GM21723 (cell line): ENCODE data around the gene TUBB4B.

ENCODE experiments used
- ATAC-seq: cut with Tn5 transposase; IDR thresholded peaks from one replicate; pipeline ENCODE4 v1.9.1; 2021; ENCODE audit warnings: mild to moderate bottlenecking, moderate library complexity; ENCODE audit not compliant: unreplicated experiment

The TUBB4B gene

DNA sequence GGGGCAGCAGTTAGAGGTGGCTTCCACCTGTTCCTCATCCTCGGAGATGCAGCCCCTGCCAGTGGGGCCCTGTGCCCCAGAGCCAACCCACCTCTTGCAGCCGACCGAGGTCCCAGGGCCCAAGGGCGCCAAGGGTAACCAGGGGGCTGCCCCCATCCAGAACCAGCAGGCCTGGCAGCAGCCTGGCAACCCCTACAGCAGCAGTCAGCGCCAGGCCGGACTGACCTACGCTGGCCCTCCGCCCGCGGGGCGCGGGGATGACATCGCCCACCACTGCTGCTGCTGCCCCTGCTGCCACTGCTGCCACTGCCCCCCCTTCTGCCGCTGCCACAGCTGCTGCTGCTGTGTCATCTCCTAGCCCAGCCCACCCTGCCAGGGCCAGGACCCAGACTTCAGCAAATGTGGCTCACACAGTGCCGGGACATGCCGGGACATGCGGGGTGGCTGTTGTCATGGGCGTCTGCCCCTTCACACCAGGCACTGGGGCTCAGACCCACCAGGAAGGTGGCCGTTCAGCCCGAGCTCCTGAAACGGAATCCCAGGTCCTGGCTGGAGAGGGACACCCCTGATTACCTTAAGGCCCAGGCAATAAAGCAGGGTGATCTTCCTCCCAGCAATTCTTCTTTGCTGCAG, 15.3 kb upstream of the TUBB4B start:
- no peak for ATAC-seq

DNA sequence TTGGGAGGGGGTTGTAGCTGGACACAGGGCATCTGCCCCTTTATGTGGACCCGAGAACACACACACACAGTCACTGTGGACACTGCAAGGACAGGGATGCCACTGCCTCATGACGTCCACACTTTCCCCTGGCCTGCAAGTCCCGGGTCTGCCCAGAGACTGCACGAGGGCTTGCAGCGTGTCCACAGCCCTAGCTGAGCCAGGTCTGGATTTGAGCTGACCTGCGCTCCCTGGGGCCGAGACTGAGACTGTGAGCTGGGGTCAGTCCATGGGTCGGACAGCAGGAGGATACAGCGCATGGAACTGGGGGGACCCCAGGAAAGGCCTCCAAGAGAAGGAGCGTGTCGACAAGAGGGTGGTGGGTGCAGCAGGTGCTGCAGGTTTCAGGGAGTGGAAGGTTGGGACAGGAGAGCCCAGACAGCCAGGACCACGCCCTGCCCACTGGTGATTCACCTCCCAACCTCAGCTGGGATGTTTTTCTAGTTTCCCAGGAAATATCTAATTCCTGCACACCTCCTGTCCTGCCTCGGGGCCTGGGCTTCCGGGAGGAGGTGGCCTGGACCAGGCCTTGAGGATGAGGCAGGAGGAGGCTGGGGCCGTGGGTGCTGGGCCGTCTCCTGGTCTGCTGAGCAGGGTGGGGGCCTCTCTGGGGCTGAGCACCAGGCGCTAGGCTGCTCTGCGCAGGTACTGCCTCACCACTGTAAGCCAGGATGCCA, 14.6 kb upstream of the TUBB4B start:
- ATAC-seq: no peak

DNA sequence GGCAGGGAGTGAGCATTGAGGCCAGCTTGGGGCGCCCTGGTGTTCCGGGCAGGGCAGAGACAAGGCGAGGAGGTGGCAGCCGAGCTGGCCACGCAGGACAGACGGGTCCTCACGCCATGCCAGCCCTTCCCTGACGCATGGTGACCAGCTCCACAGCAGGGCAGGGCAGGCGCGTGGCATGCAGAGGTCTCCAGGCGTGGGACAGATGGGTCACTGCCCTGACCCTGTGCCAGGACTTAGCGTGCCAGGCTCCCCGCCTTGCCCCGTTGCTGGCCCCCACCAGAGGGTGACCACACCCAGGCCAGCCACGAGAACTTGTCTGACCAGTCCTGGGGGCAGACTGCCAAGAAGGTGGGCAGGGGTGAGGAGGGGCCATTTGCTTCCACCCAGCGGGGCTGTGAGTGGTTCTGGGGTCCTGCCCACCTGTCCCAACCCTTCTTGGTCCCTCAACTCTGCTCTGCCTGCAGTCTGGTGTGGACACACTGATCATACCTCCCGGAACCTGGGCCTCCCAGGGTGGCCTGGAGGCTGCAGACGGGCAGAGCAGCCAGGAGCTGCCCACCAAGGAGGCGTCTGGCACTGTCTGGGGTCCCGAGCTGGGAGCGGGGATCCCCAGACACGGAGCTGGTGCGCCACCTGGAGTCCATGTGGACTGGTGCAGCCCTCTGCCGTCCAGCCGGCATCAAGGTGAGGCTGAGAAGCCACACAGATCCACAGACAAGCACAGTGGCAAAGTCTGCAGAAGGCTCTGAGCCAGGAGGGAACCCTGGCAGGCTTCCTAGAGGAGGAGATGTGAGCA, 13.8 kb upstream of the TUBB4B start, which contains the start of gene RNF224:
RNF224 (plus strand) TSS at position 449 of the 799 bp plus-strand sequence. CDS start 834 bp downstream, outside the sequence.
- no peak for ATAC-seq

DNA sequence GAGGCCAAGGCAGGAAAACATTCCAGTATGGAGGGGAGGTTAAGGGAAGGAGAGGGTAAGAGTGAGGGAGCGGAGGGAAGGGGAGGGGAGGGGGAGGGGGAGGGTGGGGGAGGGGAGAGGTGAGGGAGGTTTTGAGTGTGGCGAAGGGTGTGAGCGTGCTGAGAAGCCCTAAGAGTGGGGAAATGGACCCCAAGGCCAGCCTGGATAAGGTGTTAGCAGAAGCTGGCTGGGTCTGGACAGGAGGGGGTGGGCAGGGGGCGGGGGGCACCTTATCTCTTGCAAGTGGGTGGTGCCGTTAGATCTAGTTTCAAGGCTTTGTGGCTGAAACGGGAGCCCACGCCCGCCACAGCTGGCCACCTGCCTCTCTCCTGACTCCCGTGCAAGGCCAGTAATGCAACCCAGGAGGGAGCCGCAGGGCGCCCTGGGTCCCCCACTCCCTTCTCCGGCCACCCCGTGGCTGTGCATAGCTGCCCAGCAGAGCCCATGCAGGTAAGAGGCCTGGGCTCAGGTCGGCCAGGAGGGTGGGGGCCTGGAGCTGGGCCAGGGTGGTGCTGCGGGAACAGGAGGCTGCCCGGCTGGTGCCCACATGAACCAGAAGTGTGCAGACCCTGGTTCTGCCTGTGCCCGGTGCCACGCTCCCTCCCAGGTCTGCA, 13.1 kb upstream of the TUBB4B start:
- no peak for ATAC-seq

DNA sequence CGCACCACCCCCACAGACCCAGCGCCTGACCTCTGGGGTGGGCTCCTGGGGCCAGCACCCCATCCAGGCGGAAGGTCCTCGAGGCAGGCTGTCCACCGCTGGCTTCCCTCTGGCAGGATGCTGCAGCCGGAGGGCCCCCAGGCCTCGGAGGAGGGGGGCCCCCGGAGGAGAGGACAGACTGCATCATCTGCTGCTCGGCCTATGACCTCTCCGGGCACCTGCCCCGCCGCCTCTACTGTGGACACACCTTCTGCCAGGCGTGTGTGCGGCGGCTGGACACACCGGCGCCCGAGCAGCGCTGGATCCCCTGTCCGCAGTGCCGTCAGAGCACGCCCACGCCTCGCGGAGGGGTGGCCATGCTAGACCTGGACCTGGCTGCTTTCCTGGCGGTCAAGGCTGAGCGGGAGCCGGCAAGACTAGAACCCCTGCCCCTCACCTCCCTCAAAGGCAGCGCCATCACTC, 12.6 kb upstream of the TUBB4B start:
- ATAC-seq: no peak

DNA sequence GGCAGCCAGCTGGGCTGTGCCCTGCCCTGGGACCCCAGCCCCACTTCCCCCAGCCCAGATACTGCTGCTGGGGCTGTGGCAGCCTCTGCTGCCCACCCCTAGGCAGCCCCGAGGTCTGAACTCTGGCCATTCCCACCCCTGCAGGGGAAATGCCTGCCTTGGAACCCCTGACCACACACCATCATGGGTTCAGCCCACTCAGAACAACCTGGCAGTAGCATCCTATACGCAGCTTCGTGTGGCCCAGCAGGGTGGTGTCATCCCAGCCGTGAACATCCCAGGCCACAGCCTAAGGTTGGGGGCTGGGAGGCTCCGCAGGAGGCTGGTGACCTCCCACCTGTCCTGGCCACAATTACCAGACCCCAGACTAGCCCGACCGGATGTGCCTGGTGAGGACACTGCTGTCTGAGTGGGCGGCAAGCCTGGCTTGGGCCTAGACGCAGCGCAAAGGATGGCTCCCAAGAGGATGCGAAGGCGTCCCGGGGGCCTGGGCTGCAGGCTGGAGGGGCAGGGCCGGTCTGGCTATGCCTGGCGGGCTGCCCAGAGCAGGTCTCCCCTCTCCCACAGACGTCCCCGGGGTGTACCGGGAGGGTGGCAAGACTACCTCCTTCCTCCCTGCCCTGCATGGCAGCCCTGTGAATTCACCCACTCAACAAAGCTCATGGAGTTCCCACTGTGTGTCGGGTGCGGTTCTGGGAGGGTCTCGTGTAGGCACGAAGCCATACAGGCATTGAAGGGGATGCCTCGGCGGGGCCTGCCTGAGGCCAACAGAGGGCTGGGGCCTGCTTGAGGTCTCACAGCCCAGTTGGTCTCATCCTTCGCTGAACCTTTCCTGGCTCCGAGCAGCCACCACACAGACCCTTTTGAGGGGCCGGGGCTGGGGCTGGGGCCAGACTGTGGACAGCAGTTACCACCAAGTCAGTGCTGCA, 11.9 kb upstream of the TUBB4B start:
- no peak for ATAC-seq

DNA sequence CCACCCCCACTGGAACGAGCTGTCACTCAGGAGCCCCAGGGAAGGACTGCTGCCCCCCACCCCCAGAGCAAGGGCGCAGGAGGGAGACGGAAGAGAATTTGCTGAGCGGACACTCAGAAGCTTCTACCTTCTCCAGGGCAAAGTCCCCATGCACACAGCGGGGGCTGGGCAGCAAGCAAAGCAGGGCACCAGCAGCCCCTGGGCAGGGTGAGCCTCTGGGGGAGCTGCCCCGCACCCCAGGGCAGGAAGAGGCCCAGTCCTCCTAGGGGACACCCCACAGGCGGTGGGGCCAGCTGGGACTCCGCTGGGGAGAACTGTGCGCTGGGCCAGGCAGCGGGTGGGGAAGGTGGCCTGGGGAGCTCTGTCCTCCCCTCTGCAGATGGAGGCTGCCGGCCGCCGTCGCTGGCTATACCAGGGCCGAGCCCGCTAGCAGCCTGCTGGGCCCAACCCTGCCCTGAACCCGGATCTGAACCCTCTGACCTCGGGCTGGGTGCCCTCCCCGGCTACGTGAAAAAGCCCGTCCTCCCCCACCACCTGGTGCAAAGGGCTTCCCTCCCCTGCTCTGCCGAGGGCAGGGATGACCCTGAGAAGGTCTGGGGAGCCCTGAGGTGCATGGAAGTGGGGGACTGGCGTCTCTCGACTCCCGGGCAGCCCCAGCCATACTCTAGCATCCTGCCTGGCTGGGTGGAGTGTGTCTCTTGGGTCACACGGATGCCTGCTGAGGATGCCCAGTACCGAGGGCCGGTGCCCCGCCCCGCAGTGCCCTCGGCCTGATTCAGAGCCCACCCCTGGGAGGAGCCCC, 11.0 kb upstream of the TUBB4B start:
- ATAC-seq: no peak

DNA sequence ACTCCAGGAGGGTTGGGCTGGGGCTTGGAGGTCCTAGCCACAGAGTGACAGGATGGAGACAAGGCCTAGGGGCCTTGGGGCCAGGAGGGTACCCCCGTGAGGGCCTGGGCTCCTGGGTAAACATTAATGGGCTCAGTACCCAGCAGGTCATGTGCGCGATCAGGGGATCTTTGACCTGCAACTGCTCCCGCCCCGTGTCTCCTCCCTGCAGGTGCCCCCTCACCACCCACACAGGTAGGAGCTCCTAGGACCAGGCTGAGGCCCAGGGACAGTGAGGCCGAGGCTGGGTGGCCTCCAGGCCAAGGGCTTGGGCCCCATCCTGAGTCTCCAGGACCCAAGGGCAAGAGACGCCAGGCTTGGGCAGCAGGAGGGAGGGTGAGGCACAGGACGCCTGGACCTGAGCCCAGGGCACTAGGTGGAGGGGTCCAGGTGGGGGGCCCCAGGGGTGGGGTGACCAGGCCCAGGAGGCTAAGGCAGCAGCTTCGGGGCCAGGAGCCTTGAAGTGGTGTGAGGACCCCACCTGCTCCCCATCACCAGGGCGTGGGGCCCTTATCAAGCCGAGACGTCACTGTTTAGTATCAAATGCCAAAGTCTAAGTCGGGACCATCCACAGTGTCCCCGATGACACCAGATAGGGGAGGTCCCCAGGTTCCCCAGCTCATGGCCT, 10.2 kb upstream of the TUBB4B start, which contains the start of gene SLC34A3:
SLC34A3 (plus strand) TSS at position 197 of the 667 bp plus-strand sequence. CDS start 802 bp downstream, outside the sequence.
- no peak for ATAC-seq

DNA sequence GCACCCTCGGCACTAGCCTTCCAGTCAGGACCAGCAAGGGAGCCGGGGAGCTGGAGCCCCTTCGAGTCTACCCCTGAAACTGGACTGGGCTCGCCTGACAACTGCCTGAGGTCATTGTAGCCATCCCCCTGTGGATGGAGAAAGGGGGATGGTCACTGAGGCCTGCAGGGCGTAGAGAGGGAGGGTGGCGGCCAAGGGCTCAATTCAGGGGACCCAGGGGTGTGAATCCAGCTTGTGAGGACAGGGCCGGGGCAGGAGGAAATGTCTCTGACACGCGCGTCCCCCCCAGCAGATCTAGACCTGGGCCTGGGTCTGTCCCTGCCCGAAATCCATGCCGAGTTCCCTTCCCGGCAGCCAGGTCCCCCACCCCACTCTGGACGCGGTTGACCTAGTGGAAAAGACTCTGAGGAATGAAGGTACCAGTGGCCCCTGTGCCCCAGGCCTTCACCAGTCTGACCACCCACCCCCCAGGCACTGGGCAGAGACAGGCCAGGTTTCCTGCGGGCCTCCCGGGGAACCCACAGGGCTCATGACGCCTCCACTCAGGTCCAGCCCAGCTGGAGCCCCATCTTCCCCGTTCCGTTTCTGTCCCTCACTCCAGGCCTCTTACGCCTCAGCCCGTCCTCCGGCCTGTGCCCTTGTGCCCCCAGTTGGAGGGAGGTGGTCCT, 9.6 kb upstream of the TUBB4B start:
- ATAC-seq: no peak

DNA sequence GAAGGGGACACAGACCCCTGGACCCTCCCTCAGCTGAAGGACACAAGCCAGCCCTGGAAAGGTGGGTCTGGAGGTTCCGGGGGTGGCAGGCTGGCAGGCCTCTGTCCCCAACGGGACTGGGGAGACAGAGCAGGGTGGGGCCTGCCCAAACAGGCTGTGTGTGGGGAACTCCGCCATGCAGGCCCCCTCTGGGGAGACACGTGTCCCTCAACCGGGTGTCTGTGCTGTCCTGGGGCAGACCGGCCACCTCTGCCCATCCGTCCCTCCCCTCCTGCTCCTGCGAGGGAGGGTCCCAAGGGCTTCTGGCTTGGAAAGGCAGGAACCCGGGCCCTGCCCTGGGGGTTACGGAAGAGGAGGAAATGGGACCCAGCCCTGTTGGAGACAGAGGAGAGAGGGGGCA, 9.0 kb upstream of the TUBB4B start:
- ATAC-seq: no peak

DNA sequence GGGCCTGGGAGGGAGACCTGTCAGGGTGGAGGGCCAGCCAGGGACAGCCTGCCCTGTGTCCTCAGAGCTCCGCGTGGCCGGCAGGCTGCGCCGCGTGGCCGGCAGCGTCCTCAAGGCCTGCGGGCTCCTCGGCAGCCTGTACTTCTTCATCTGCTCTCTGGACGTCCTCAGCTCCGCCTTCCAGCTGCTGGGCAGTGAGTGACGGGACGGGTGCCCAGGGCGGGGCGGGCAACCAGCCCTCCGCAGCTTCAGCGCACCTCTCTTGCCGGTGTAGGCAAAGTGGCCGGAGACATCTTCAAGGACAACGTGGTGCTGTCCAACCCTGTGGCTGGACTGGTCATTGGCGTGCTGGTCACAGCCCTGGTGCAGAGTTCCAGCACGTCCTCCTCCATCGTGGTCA, 8.6 kb upstream of the TUBB4B start:
- no peak for ATAC-seq

DNA sequence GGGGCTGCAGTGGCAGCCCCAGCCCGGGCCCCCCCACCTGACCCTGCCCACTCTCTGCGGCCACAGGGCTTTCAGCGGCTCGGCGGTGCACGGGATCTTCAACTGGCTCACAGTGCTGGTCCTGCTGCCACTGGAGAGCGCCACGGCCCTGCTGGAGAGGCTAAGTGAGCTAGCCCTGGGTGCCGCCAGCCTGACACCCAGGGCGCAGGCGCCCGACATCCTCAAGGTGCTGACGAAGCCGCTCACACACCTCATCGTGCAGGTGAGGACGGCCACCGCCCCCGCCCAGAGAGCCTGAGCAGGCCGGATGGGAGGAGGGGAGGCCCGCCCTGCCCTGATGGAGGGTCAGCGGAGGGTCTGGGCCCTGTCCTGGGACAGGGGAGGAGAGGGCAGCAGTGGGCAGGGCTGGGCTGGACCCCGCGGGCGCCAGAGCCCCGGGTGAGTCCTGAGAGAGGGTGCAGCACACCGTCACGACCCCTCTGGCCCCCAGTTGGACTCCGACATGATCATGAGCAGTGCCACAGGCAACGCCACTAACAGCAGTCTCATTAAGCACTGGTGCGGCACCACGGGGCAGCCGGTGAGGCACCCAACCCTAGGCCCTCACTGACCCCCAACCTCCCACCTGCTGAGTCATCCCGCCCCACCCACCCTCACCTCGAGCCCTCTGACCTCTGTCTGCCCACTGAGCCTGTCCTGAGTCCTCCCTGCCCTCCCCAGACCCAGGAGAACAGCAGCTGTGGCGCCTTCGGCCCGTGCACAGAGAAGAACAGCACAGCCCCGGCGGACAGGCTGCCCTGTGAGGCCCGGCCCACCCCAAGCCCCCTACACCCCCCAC, 7.7 kb upstream of the TUBB4B start:
- ATAC-seq: no peak

DNA sequence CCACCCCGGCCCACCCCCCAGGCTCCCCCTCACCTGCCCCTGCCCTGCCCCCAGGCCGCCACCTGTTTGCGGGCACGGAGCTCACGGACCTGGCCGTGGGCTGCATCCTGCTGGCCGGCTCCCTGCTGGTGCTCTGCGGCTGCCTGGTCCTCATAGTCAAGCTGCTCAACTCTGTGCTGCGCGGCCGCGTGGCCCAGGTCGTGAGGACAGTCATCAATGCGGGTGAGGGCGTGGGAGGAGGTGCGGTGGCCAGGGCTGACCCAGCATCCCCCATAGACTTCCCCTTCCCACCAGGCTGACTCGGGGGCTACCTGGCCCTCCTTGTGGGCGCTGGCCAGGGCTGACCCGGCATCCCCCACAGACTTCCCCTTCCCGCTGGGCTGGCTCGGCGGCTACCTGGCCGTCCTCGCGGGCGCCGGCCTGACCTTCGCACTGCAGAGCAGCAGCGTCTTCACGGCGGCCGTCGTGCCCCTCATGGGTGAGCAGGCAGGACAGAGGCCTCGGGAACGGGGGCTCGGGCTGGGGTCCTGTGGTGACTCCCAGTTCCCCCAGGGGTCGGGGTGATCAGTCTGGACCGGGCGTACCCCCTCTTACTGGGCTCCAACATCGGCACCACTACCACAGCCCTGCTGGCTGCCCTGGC, 6.9 kb upstream of the TUBB4B start:
- no peak for ATAC-seq

DNA sequence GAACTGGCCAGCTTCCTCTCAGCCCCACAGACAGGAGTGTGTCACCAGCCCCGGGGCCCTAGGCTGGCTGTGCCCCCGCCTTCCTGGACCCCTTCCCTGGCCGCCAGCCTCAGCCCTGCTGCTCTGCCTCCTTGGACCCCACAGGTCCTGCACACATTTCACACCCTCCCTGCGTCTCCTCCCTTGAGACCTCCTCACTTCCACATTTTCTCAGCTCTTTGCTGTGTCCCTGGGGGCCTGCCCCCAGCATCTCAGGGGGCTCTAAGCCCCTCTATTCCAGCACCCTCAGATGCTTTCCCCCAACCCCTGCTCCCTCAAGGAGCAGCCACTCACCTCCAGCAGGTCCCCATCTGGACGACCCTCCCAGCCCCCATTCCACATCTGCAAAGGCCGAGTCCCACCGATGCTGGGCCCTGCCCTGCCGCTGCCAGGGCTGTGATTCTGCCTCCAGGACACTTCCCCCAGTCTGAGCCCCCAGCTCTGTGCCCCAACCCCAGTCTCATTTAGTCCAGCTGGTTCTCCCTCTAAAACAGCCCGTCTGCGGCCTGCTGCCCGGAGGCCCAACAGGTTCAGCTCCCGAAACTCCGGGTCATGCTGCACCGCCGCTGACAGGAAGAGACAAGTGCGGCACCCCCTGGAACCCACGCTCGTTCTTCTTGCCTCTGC, 6.2 kb upstream of the TUBB4B start:
- ATAC-seq: no peak

DNA sequence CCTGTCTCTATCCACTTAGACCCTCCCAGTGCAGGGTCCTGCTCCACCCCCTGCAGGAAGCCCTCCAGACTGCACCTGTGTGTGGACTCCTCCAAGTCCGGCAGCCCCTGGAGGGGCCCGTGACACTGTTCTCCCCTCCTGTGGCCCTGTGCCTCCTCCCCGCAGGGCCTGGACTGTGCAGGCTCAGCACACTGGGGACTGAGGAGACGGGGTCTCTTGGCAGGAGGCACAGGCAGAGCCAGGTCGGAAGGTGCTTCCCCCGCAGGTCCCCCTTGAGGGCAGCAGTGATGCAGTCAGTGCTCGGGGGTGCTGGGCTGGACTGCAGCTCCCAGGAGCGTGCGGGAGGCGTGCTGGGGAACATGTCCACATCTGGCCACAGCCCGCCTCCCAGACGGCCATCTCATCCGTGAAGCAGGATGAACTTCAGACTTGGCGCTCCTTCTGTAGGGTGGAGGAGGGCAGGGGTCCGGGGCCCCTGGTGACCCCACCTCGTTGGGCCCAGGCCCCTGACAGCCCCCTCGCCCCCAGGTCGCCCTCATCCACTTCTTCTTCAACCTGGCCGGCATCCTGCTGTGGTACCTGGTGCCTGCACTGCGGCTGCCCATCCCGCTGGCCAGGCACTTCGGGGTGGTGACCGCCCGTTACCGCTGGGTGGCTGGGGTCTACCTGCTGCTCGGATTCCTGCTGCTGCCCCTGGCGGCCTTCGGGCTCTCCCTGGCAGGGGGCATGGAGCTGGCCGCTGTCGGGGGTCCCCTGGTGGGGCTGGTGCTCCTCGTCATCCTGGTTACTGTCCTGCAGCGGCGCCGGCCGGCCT, 5.5 kb upstream of the TUBB4B start:
- no peak for ATAC-seq
